ENCODE measurements around the gene EXOC6. TPM values are rescaled to one million over a fixed set of nuclear protein-coding genes. Genes with fewer than 3 reads are reported as not detected.
A peak's percentile ranks its signal among the peaks of the same experiment; 100 is the strongest.

Gene EXOC6, protein sequence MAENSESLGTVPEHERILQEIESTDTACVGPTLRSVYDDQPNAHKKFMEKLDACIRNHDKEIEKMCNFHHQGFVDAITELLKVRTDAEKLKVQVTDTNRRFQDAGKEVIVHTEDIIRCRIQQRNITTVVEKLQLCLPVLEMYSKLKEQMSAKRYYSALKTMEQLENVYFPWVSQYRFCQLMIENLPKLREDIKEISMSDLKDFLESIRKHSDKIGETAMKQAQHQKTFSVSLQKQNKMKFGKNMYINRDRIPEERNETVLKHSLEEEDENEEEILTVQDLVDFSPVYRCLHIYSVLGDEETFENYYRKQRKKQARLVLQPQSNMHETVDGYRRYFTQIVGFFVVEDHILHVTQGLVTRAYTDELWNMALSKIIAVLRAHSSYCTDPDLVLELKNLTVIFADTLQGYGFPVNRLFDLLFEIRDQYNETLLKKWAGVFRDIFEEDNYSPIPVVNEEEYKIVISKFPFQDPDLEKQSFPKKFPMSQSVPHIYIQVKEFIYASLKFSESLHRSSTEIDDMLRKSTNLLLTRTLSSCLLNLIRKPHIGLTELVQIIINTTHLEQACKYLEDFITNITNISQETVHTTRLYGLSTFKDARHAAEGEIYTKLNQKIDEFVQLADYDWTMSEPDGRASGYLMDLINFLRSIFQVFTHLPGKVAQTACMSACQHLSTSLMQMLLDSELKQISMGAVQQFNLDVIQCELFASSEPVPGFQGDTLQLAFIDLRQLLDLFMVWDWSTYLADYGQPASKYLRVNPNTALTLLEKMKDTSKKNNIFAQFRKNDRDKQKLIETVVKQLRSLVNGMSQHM
- total RNA-seq, result 13.5 TPM

DNA sequence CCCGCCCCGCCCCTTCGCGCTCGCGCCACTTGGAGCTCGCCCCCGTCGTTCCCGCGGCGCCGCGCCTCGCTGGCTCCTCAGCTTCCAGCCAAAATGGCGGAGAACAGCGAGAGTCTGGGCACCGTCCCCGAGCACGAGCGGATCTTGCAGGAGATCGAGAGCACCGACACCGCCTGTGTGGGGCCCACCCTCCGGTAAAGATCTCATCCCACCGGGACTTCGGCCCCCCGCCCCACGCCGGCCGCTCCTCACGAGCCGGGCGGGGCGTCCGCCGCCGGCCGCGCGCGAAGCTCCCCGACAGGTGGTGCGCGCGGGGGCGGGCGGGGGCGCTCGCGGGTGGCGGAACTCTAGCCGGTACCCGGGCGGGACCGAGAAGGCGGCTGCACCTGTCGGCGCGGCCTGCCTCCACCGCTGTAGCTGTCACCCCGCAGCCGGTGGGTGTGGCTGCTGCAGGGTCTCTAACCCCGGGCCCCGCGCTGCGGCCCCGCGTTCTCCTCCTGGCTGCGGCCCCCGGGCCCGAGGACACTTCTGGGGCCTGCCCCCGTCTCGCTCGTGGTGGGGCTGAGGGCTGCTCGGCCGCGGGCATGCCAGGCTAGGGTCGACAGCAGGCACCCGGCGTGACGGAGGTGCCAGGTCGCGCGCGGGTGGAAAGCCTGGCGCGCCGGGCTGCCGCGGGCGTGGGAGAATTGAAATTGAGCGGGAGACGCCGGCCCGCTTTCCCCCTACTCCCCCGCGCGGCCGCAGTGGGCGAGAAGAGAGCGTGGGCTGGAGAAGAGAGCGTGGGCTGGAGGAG is at the start of gene EXOC6:
Gene EXOC6 (plus strand): TSS at position 80 of the 793 bp plus-strand sequence. CDS start 14 bp downstream, at position 94.
- Histone ChIP-seq H3K9me3 (ENCODE audit: low read depth, low read length) (no peaks in the 10 kb centered on the region), H3K27me3 (ENCODE audit: insufficient read depth, low read length) (no peaks in the 10 kb centered on the region), H3K4me1 (ENCODE audit: insufficient read depth, low read length) (peaks cover 51% of the 10 kb centered on the region), H3K4me3 (ENCODE audit: low read length) (peak within 1 kb of the TSS; percentile 76)

DNA sequence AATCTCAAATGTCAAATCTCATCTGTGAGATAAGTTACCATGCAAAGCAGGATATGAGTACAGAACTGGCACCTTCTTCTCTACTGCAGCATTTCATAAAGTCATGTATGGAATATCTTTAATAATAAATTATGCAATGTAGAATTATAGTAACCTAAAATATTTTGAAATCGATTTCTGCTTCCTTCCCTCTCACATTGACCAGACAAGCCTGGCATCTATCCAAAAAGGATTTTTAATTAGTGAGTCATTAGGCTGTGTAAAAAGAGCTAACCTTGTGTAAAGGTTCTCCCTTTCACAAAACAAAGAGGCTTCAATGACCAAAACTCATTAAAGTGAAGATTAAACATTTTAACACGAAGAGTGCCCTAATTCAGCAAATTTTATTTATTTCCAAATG is 48.8 kb upstream of the EXOC6 start:
- H3K27me3 ChIP-seq (ENCODE audit: insufficient read depth, low read length), result no peaks in the 10 kb centered on the region
- H3K9me3 ChIP-seq (ENCODE audit: low read depth, low read length), result no peaks in the 10 kb centered on the region
- no peak overlapping the region for H3K4me3 ChIP-seq (ENCODE audit: low read length)
- H3K4me1 ChIP-seq (ENCODE audit: insufficient read depth, low read length), result peaks cover 16% of the 10 kb centered on the region

DNA sequence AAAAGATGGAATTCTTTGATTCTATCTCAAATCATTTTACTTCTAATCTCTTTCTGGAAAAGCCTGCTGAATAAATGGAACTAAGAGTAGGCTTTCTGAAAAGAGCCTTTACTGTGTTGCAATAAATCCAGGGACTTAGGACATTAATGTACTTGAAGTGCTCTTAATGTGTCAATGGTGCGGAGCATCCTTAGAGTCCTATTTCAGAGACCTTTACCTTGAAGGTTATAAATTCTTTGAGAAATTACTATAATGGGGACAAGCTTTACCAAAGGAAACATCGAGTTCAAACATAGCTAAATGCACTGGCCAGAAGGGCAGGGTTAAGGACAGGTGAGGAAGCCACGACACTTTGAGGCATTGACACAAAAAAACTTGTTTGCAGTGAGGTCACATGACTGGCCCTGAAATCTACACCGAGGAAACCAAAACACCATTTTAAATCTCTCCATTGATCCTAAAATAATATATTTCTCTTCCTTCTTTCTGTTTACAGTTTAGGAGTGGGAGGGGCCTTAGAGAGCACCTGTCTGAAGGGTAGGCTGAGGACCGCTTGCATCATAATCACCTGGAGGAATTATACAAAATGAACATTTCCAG is 48.1 kb upstream of the EXOC6 start:
- Histone ChIP-seq H3K4me1 (ENCODE audit: insufficient read depth, low read length) (peaks cover 16% of the 10 kb centered on the region), H3K9me3 (ENCODE audit: low read depth, low read length) (no peaks in the 10 kb centered on the region), H3K4me3 (ENCODE audit: low read length) (no peak overlapping the region), H3K27me3 (ENCODE audit: insufficient read depth, low read length) (no peaks in the 10 kb centered on the region)

- H3K4me1 ChIP-seq (ENCODE audit: insufficient read depth, low read length), result peaks cover 16% of the 10 kb centered on the region
- no peak overlapping the region for H3K4me3 ChIP-seq (ENCODE audit: low read length)
- no peaks in the 10 kb centered on the region for H3K27me3 ChIP-seq (ENCODE audit: insufficient read depth, low read length)
- H3K9me3 ChIP-seq (ENCODE audit: low read depth, low read length), result no peaks in the 10 kb centered on the region
Observed at GRCh38 chr10:92801978-92802872, 46.1 kb upstream of the EXOC6 start.

DNA sequence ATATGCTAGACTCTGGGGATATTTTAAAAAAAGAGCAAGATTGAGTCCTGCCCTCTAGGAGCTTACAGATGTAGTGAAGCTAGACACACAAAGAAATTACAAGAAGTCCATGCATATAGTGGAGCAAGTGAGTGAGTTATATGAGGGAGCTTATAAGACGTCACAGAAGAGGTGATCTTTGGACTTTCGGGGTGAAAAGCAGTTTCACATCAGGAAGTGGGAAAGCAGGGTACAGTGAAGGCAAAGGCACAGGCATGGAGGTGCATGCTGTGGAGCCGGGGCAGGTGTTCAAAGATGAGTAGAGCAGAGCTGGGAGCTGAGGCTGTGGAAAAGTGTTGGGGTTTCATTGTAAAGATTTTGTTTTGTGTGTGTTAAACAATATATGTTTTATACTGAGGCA is 38.5 kb upstream of the EXOC6 start:
- Histone ChIP-seq H3K4me3 (ENCODE audit: low read length) (no peak overlapping the region), H3K4me1 (ENCODE audit: insufficient read depth, low read length) (no peaks in the 10 kb centered on the region), H3K27me3 (ENCODE audit: insufficient read depth, low read length) (no peaks in the 10 kb centered on the region), H3K9me3 (ENCODE audit: low read depth, low read length) (no peaks in the 10 kb centered on the region)

DNA sequence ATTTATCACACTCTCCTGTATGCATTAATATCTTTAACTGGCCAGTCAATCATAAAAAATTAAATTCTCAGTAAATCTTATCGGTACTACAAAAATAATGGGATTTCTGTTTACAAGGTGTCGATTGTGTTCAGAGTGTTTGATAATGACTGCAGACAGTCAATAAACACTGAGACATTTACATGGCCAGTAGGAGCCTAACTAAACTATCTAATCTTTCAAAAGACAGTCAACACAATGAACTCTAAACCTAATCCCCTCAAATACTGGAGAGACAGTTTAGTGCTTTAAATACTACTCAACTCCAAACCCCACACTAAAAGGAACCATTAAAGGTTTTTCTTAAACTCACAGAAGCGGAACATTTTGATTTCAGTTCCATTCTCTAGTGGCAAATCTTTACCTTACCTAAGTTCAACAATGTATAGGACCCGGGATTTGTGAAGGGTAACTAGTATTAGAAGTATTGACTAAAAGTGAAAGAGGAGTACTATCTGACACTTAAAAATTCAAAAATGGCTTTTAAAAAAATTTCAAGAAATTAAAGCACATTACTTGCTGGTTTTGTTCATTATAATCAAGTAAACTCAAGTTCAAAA is 37.3 kb upstream of the EXOC6 start:
- Histone ChIP-seq H3K27me3 (ENCODE audit: insufficient read depth, low read length) (no peaks in the 10 kb centered on the region), H3K9me3 (ENCODE audit: low read depth, low read length) (no peaks in the 10 kb centered on the region), H3K4me3 (ENCODE audit: low read length) (no peak overlapping the region), H3K4me1 (ENCODE audit: insufficient read depth, low read length) (no peaks in the 10 kb centered on the region)

GRCh38 chr10:92811986-92812385 is 36.3 kb upstream of the EXOC6 start:
- Histone ChIP-seq H3K4me1 (ENCODE audit: insufficient read depth, low read length) (no peaks in the 10 kb centered on the region), H3K9me3 (ENCODE audit: low read depth, low read length) (no peaks in the 10 kb centered on the region), H3K4me3 (ENCODE audit: low read length) (no peak overlapping the region), H3K27me3 (ENCODE audit: insufficient read depth, low read length) (no peaks in the 10 kb centered on the region)

GRCh38 chr10:92813979-92814378 is 34.3 kb upstream of the EXOC6 start:
- Histone ChIP-seq H3K9me3 (ENCODE audit: low read depth, low read length) (no peaks in the 10 kb centered on the region), H3K27me3 (ENCODE audit: insufficient read depth, low read length) (no peaks in the 10 kb centered on the region)

DNA sequence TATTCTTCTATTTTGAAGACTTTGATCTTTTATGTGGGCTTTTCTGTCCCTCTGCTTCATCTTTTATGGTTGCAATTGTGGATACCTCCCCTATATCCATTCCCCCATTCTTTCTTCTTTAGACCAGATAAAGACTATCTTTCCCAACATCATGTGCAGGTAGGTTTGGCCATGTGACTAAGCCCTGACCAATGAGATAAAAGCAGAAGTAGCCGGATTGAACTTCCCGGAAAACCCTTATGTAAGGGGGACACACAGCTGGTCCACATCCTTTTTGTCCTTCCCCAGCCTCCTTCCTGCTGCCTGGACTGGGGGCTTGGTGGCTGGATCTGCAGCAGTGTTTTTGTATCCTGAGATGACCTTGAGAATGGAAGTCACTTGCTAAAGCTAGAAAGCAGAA is 33.5 kb upstream of the EXOC6 start:
- Histone ChIP-seq H3K4me3 (ENCODE audit: low read length) (no peak overlapping the region), H3K27me3 (ENCODE audit: insufficient read depth, low read length) (no peaks in the 10 kb centered on the region), H3K4me1 (ENCODE audit: insufficient read depth, low read length) (no peaks in the 10 kb centered on the region), H3K9me3 (ENCODE audit: low read depth, low read length) (no peaks in the 10 kb centered on the region)

More at GRCh38 chr10:92813979-92814378, 34.3 kb upstream of the EXOC6 start:
- Histone ChIP-seq H3K4me1 (ENCODE audit: insufficient read depth, low read length) (no peaks in the 10 kb centered on the region), H3K4me3 (ENCODE audit: low read length) (no peak overlapping the region)

GRCh38 chr10:92816091-92816531 is 32.2 kb upstream of the EXOC6 start:
- H3K27me3 ChIP-seq (ENCODE audit: insufficient read depth, low read length), result no peaks in the 10 kb centered on the region
- no peak overlapping the region for H3K4me3 ChIP-seq (ENCODE audit: low read length)
- no peaks in the 10 kb centered on the region for H3K9me3 ChIP-seq (ENCODE audit: low read depth, low read length)
- no peaks in the 10 kb centered on the region for H3K4me1 ChIP-seq (ENCODE audit: insufficient read depth, low read length)

DNA sequence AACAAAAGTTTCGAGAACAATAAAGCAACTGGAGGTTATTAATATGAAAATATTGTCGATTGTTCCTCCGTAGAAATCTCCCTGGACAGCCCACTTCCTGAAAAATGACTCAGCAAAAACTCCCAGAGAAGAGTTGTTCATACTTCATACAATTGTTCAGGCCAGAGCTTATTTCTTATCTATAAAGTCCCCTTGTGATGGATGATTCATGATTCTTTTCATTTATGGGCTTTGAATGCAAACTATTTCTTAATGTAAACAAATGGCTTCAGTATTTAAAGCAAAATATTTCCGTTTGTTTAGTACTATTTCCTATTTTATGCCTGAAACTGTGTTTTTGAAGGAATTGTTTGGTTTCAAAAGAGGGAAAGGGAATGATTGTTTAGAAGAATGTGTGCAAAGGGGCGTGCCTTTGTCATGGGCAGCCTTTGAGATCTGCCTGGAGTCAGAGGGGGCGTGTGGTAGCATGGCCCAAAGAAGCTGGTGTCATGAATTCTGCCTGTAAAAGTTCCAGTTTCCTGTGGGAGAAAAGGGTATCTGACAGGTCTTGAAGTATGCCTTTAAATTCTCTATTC is 26.2 kb upstream of the EXOC6 start:
- no peaks in the 10 kb centered on the region for H3K9me3 ChIP-seq (ENCODE audit: low read depth, low read length)
- H3K4me1 ChIP-seq (ENCODE audit: insufficient read depth, low read length), result peaks cover 22% of the 10 kb centered on the region
- no peaks in the 10 kb centered on the region for H3K27me3 ChIP-seq (ENCODE audit: insufficient read depth, low read length)
- H3K4me3 ChIP-seq (ENCODE audit: low read length), result no peak overlapping the region

- H3K27me3 ChIP-seq (ENCODE audit: insufficient read depth, low read length), result no peaks in the 10 kb centered on the region
- no peak overlapping the region for H3K4me3 ChIP-seq (ENCODE audit: low read length)
- peaks cover 22% of the 10 kb centered on the region for H3K4me1 ChIP-seq (ENCODE audit: insufficient read depth, low read length)
- H3K9me3 ChIP-seq (ENCODE audit: low read depth, low read length), result no peaks in the 10 kb centered on the region
Observed at GRCh38 chr10:92822964-92823363, 25.4 kb upstream of the EXOC6 start.

- peaks cover 31% of the 10 kb centered on the region for H3K4me1 ChIP-seq (ENCODE audit: insufficient read depth, low read length)
- no peak overlapping the region for H3K4me3 ChIP-seq (ENCODE audit: low read length)
- H3K27me3 ChIP-seq (ENCODE audit: insufficient read depth, low read length), result no peaks in the 10 kb centered on the region
- no peaks in the 10 kb centered on the region for H3K9me3 ChIP-seq (ENCODE audit: low read depth, low read length)
Observed at GRCh38 chr10:92826061-92826460, 22.3 kb upstream of the EXOC6 start.
